Thyroid gland (tissue), 4 donors: ENCODE measurements around the gene UBE4B.
"Not testable (repeated sequence)": the region's sequence is repeated elsewhere in the genome, so short reads cannot be mapped to it uniquely, and the experiment has no call there.

ENCODE experiments used
- CTCF ChIP-seq, 6 experiments: fragments of 200-600 bp in 3 of 6; fragments of 450-650 bp in 3 of 6; sonication (generic) in 3 of 6; IDR thresholded peaks; one replicate each; pipeline ENCODE4 v1.5.1; 2016 to 2019; ENCODE audit warnings: antibody characterized with exemption in 6 of 6, mild to moderate bottlenecking in 2 of 6, inconsistent platforms in 1 of 6, moderate library complexity in 1 of 6
- POLR2A ChIP-seq, 2 donors: fragments of 450-650 bp; IDR thresholded peaks; one replicate each; pipeline ENCODE4 v1.6.1; 2017; ENCODE audit warnings: antibody characterized with exemption in 2 of 2, mild to moderate bottlenecking in 2 of 2, moderate library complexity in 1 of 2

- TF ChIP-seq CTCF, POLR2A (IDR thresholded peaks at IDR 0.05): not testable (repeated sequence)
Observed at GRCh38 chr1:10220657-10221056, 187.9 kb downstream of the UBE4B start.
